GM18519 (cell line): ENCODE measurements around the gene RNF25.

Source experiments
- ATAC-seq: cut with Tn5 transposase; IDR thresholded peaks from one replicate; pipeline ENCODE4 v1.9.1; 2021; ENCODE audit warnings: mild to moderate bottlenecking, moderate library complexity; ENCODE audit not compliant: unreplicated experiment, low FRiP score

RNF25 gene

DNA sequence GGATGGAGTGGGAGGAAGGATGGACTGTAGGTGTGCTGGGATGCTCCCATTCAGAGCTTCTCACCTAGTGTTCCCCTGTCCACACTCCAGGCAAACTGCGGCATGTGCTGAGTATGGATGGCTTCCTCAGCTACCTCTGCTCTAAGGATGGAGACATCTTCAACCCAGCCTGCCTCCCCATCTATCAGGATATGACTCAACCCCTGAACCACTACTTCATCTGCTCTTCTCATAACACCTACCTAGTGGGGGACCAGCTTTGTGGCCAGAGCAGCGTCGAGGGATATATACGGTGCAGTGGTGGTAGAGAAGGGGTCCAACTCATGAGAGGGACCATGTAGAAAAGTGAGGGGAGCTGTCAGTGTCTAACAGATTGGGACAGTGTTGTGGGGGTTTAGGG is 43.9 kb downstream of the RNF25 start:
- no peak for ATAC-seq

DNA sequence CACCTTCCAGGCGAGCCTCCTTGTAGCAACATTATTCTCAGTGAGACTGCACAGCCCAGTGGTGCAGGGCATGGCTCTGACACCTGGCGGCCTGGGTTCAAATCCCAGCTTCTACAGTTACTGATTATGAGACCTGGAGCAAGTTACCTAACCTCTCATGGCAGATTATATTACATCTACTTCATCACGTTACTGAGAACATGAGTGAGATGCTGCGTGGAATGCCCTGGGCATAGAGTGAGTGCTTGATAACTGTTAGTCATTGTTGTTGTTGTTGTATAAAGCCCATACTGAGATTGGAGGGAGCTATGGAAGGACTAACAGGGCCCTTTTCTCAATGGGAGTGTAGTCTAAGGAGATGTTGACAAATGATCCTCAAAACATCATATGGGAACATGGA is 45.4 kb downstream of the RNF25 start:
- ATAC-seq, result no peak

DNA sequence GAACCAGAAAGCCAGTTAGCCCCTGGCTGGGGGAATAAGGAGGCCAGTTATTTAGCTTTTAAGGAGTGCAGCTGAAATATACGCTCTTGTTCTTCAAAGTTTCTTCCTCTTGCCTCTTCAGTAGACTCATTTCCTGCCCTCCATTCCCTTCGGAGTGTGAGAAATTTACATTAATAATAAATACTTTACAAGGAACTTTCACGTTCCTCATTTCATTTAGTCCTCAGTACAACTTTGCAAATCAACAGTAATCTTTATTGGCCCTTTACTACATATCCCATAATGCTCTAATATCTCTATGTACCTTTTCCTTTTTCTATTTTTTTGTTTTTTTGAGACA is 48.5 kb downstream of the RNF25 start:
- ATAC-seq, result no peak

DNA sequence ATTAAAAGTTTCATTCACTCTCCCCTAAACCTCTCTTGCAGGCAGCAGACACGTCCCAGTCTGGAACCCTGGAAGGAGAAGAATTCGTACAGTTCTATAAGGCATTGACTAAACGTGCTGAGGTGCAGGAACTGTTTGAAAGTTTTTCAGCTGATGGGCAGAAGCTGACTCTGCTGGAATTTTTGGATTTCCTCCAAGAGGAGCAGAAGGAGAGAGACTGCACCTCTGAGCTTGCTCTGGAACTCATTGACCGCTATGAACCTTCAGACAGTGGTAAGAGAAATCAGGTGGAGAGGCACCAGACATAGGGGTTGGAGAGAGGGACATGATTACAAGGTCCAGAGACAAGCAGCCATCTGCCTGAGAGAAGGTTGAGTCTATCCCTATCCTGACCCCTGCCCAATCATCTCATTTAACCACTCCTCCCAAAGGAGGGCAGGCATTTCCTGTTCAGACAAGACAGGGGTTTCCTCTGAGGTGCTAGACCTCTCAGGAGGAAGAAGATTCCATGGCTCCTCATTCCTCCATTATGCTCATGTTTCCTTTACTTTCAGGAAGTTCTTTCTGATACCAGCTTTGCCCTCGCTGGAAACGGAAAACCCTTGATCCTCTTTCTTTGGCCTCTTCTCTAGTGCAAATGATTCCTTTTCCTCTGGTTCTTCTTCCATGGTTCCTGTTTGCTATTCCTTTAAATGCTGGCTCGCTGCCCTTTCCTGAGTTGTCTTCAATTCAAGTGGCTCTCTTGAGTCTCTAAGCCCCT is 49.0 kb downstream of the RNF25 start:
- no peak for ATAC-seq

DNA sequence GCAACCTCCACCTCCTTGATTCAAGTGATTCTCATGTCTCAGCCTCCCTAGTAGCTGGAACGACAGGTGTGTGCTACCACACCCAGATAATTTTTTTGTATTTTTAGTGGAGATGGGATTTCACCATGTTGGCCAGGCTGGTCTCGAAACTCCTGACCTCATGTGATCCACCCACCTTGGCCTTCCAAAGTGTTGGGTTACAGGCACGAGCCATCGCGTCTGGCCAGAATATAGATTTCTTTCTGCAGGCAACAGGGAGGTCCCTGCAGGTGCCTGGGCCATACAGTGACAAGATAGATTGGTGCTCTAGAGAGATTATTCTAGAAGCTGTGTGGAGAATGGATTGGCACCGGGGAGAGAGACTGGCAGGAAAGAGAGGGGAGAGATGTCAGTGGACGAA is 50.8 kb downstream of the RNF25 start:
- ATAC-seq, result no peak

DNA sequence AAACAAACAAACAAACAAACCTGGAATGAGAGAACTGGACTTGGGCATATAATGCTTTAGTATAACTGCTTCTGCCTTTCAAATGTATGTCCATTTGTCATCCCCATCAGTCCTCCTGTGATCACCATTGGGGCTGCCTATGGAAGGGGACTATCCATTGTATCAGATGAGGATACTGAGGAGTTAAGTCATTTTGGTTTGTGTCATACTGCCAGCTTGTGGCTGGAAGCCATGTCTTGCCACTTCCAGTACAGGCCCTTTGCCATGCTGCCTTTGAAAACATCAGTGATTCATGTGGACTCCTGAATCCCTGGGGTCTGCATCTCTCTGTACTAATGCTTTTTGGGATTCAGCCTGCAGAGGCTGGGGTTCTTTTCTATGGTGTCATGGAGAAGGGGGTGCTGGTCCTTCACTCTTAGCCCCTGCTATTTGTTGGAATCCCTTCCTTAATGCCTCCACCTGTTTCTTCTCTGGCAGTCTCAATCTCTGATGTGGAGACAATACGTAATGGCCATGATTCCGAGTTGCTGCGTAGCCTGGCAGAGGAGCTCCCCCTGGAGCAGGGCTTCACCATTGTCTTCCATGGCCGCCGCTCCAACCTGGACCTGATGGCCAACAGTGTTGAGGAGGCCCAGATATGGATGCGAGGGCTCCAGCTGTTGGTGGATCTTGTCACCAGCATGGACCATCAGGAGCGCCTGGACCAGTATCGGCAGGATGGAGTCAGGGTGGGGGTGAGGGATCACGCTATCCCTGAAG is 53.5 kb downstream of the RNF25 start:
- ATAC-seq, result no peak

DNA sequence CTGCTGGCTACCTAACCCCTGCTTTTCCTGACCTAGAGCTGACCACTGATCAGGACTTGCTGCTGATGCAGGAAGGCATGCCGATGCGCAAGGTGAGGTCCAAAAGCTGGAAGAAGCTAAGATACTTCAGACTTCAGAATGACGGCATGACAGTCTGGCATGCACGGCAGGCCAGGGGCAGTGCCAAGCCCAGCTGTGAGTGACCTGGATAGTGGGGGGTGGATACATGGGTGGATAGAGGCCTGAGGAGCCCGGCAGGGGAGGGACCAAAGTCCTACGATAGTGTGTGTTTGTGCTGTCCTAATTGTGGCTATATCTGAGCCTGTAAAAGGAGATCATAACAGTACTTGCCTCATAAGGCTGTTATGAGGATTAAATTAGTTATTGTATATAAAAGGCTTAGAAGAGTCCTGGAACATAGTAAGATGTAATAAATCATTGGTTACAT is 55.9 kb downstream of the RNF25 start:
- ATAC-seq, result no peak
